GM19452 (cell line): ENCODE results near the gene ERBB4.
"Not testable (repeated sequence)": the region's sequence is repeated elsewhere in the genome, so short reads cannot be mapped to it uniquely, and the experiment has no call there.

ENCODE experiments used
- ATAC-seq: cut with Tn5 transposase; IDR thresholded peaks from one replicate; pipeline ENCODE4 v1.9.1; 2021; ENCODE audit not compliant: unreplicated experiment

The ERBB4 gene

GRCh38 chr2:211756266-211756665 is 782.3 kb downstream of the ERBB4 start:
- ATAC-seq = no peak

- ATAC-seq = no peak
Observed at GRCh38 chr2:211755187-211755586, 783.4 kb downstream of the ERBB4 start.

DNA sequence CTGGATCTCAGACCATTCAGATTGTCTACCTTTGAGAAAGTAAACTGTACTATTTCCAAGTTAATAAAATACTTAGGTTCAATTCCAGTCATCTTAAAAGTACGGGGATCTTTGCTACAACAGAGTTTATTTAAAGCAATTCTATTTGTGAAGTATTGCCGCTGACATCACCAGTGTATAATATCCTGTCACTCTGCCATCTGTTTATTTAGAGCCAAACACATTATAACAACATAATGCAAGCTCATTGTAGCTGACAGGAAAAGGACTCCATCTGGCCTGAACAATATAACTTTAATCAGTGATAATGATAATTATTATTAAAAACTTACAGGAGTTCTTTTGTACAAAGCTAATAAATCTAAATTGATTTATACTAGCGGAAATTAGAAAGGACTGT is 786.8 kb downstream of the ERBB4 start:
- ATAC-seq = no peak

GRCh38 chr2:211748339-211748738 is 790.3 kb downstream of the ERBB4 start:
- ATAC-seq = no peak

GRCh38 chr2:211745295-211746097 is 793.1 kb downstream of the ERBB4 start:
- peak; percentile 79 for ATAC-seq

GRCh38 chr2:211744379-211744778 is 794.2 kb downstream of the ERBB4 start:
- ATAC-seq = no peak

- ATAC-seq = no peak
Observed at GRCh38 chr2:211741966-211742365, 796.6 kb downstream of the ERBB4 start.

DNA sequence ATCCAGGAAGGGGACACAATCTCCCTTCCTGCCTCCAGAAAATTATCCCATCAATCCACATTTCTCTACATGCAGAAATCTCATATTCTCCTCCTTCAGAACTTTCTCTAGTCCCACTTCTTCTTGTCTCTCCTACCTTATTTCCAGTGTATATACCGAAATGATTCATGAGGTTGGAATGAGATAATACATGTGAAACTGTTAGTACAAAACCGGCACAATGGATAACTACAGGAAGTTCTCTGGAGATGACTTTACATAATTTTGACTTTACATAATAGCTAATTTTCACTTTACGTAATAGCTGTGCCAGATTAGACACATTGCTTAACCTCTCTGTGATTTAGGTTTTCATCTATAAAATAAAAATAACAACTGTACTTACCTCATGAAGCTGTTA is 801.3 kb downstream of the ERBB4 start:
- ATAC-seq = no peak

- ATAC-seq = no peak
Observed at GRCh38 chr2:211730215-211730614, 808.4 kb downstream of the ERBB4 start.

- no peak for ATAC-seq
Observed at GRCh38 chr2:211729433-211729832, 809.2 kb downstream of the ERBB4 start.

- no peak for ATAC-seq
Observed at GRCh38 chr2:211724933-211725332, 813.7 kb downstream of the ERBB4 start.

GRCh38 chr2:211723398-211723797 is 815.2 kb downstream of the ERBB4 start:
- no peak for ATAC-seq

DNA sequence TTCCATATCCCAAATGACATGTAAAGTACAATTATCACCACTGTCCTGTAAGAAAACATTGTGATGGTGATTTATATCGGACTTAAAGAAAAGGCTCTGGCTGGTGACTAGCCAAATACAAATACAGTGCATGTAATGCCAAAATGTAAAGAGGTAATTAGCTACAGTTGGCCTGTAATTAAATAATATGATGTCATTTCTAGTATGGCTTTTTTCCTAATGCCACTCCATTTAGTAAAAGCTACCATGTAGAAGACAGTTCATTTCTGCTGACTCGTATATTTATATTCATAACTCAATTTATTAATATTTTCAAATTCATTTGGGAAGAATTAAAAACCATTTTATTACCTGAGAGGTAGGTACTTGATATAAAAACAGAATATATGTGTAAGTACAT is 815.7 kb downstream of the ERBB4 start:
- ATAC-seq = no peak

- ATAC-seq = not testable (repeated sequence)
Observed at GRCh38 chr2:211721874-211722273, 816.7 kb downstream of the ERBB4 start.

- no peak for ATAC-seq
Observed at GRCh38 chr2:211709389-211709788, 829.2 kb downstream of the ERBB4 start.

- no peak for ATAC-seq
Observed at GRCh38 chr2:211692689-211693088, 845.9 kb downstream of the ERBB4 start.

GRCh38 chr2:211690736-211691135 is 847.9 kb downstream of the ERBB4 start:
- no peak for ATAC-seq

- ATAC-seq = no peak
Observed at GRCh38 chr2:211688196-211688595, 850.4 kb downstream of the ERBB4 start.

DNA sequence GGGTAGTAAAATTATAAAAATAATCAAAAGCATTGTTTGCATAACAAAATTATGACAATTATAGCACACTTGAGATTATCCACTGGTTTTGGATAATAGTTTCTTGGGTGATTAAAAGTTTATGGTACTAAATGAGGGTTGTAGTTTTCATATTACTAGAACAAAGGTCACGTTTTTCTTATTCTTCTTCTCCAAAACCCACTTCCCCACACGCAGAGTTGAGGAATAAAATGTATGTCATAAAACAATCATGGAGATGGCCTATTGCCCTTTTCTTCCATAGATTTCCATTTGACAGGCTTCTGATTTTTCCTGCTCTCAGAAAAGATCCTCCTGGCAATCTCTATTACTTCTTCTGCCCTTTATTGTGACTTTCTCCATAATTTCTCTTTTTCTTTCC is 863.9 kb downstream of the ERBB4 start:
- no peak for ATAC-seq

DNA sequence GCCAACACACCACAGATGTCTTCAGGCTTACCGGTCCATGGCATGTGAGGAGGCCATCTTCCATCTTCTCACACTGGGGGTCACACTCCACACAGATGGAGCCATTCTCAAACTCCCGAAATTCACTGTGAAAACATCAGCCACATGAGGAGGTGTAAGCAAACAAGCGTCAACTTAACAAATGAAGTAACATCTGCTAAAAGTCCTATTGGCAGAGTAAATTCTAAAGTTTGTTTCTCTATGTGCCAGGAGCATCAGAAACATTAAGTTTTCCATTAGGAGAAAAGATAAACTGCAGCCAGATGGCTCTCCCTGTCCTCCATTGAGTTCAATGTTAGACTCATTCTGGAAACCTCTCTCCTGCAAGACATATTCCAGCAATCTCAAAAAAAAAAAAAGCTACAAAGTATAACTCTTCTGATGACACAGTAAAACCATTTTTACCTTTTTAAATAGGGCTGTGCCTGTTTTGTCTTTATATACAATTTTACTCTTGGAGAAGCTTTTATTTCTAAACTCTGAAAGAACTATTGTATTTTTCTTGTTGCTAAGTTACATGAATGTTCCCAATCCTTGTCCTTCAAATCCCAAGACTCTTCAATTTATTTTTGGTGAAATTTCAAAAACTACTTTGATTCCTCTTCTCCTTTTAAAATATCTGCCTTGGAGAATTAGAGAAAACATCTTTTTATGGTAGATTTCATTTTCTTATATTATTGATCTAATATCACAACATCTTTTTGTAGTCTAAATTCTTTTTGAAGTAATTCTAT is 865.3 kb downstream of the ERBB4 start:
- no peak for ATAC-seq

DNA sequence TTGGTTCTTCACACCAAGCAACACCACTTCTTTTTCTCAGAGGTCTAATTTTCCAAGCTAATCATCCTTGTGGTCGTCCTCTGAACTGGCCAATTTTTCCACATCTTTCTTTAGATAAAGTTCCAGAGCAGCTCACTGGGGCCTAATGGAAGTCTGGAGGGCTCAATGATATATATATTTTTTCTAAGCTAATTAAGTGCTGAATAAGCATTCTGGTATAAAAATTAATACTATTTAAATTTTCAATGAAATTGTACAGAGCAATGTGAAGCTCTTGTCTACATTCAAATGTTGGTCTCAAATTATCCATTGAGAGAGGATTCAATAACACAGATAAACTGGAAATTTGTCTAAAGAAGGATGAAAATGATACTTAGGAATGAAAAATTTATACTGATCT is 866.6 kb downstream of the ERBB4 start:
- ATAC-seq = no peak

DNA sequence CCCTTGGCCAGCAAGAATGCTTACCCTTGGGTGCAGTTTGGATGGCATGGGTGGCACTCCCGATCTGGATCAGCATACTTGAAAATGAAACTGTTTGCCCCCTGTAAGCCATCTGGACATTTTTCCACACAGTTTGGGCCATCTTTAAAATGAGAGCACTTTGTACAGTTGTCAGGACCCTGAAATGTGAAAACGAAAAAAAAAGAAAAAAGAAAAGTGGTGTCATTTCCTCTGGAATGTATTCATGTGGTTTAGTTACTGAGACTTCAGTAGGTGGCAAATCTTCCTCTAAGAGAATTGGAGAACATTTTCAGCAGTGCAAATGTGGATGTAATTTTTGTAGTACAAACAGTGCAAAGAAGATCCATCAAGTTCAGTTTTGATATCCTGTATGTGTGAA is 873.3 kb downstream of the ERBB4 start:
- no peak for ATAC-seq
